ENCODE data around the gene ATOSA. TPM values are rescaled to one million over a fixed set of nuclear protein-coding genes. Genes with fewer than 3 reads are reported as not detected.

The ATOSA gene
- total RNA-seq, 2 donors from 2014 or later, result 34.1 to 42.0 TPM

DNA sequence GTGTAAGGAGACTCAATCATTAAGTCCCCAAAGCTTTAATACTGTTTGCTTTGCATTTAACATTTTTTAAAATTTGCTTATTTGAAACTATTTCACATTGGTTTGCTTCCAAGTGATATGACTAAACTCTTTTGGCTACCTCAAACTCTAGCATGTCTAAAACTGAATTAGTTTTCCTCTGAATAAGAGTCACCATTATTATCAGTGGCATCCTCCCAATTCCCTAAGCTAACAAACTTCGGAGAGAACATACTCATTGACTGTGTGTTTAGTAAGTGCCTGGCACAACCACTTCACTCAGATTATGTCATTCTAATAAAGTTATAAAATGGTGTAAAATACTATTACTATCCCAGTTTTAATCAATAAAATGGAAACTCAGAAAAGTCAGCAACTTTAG is 21.9 kb downstream of the ATOSA start:
- H3K27me3 Mint-ChIP-seq, result no peaks in the 10 kb centered on the region
- H3K27ac Mint-ChIP-seq, result no peak overlapping the region
- no peak overlapping the region for H3K4me3 Mint-ChIP-seq
- peaks cover 13% of the 10 kb centered on the region for H3K36me3 Mint-ChIP-seq
- H3K4me1 Mint-ChIP-seq (ENCODE audit: low read depth in 2 of 2), result peaks cover 17 to 23% of the 10 kb centered on the region in 2 donors
- DNase-seq (ENCODE audit: low spot score) (no peak), ATAC-seq (no peak)
- H3K9me3 Mint-ChIP-seq, result no peaks in the 10 kb centered on the region

DNA sequence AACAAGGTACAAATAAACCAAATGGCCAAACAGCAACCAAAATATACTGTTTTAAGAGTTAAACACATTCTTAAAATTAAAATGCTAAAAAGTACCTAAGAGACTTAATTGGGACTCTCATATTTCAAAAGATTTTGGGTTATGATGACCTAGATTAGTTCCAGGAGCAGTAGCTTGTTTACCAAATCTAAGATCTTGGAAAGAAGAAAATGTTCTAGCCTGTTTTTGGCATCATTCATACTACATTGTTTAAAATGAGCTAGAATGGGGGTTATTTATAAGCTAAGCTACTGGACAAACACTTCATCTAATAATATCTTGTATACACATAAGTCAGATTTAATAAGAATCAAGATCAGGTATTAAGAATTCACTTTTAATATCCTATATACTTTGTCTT is 22.8 kb downstream of the ATOSA start:
- no peaks in the 10 kb centered on the region for H3K9me3 Mint-ChIP-seq
- peaks cover 14% of the 10 kb centered on the region for H3K36me3 Mint-ChIP-seq
- H3K4me3 Mint-ChIP-seq, result no peak overlapping the region
- DNase-seq (ENCODE audit: low spot score) (no peak), ATAC-seq (no peak)
- H3K27ac Mint-ChIP-seq, result no peak overlapping the region
- H3K4me1 Mint-ChIP-seq (ENCODE audit: low read depth in 2 of 2), result peaks cover 17 to 23% of the 10 kb centered on the region in 2 donors
- H3K27me3 Mint-ChIP-seq, result no peaks in the 10 kb centered on the region

DNA sequence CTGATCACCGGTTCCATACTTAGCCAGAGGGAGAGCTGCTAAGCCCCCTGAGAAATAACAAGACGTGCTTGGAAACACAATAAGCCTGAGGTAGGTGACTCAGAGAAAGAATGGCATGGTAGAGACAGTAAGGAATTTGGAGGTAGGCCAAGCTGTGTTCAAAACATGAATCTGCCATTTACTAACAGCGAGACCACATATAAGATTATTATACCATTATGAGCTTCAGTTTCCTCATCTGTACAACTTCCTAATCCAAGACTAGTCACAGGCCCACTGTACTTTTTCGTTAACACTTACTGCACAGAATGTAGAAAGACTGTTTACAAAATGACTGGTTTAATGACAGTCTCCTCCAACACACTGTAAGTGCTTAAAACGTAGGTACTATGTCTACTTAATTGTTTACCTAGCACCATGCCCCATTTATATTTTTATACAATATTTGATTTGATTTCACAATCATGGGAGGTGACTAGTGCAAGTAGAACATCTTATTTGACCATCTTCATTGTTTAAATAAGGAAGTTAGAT is 25.7 kb downstream of the ATOSA start:
- Mint-ChIP-seq H3K4me3 (no peak overlapping the region), H3K36me3 (peaks cover 9% of the 10 kb centered on the region), H3K27me3 (no peaks in the 10 kb centered on the region), H3K4me1 (ENCODE audit: low read depth in 2 of 2) (peaks cover 15 to 16% of the 10 kb centered on the region in 2 donors), H3K27ac (peak overlapping the region in 1 of 2 donors; percentile 38), H3K9me3 (no peaks in the 10 kb centered on the region)
- DNase-seq (ENCODE audit: low spot score) (no peak), ATAC-seq (peak in 1 of 2 donors; percentile 33)

DNA sequence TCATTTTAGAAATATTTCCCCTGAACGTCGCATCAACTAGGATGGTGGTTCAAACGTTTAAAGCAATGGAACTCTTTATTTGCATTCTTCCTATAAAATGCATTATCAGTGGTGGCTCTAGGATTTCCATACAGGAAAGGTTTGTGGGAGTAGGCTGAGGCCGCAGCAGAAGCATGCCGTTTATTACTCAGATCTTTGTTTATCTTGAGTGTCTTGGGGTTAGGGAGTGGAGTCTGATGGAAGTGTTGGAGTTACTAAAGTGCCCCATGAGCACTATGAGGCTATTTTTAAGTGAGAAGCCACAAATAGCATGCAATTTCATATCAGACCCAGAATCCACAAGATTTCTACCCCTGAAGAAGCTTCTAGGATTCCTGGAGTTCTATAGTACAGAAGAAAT is 26.2 kb downstream of the ATOSA start:
- ATAC-seq (no peak), DNase-seq (ENCODE audit: low spot score) (no peak)
- H3K4me1 Mint-ChIP-seq (ENCODE audit: low read depth in 2 of 2), result peaks cover 10 to 13% of the 10 kb centered on the region in 2 donors
- H3K27ac Mint-ChIP-seq, result peak overlapping the region in 1 of 2 donors; percentile 38
- H3K27me3 Mint-ChIP-seq, result no peaks in the 10 kb centered on the region
- no peak overlapping the region for H3K4me3 Mint-ChIP-seq
- peaks cover 5% of the 10 kb centered on the region for H3K36me3 Mint-ChIP-seq
- H3K9me3 Mint-ChIP-seq, result no peaks in the 10 kb centered on the region

DNA sequence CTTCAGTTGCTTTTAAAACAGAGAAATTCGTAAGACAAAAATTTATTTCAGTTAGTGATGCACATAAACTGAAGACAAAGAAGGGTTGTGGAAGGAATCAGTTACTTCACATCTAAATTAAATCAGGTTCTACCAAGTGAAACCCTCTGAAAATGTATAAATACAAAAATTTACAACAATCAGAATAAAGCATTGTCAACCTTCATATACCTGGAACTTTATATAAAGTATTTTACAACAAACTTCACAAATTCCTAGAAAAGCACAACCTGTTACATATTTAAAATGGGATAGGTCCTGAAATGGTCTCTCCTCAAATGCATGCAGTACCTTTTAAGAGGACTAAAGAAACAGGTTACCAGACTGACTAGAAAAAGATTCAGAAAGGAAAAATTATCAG is 26.9 kb downstream of the ATOSA start:
- peak overlapping the region; percentile 71 for H3K4me3 Mint-ChIP-seq
- no peak for ATAC-seq
- peak overlapping the region; percentile 58 to 71 for H3K27ac Mint-ChIP-seq

GRCh38 chr15:52651868-52652267 is 27.3 kb downstream of the ATOSA start:
- H3K27me3 Mint-ChIP-seq, result no peaks in the 10 kb centered on the region
- ATAC-seq (peak; percentile 91 to 95), DNase-seq (ENCODE audit: low spot score) (peak; percentile 60)
- H3K36me3 Mint-ChIP-seq, result peaks cover 5% of the 10 kb centered on the region
- peak overlapping the region; percentile 58 to 71 for H3K27ac Mint-ChIP-seq
- H3K4me3 Mint-ChIP-seq, result peak overlapping the region; percentile 71
- no peaks in the 10 kb centered on the region for H3K9me3 Mint-ChIP-seq
- peaks cover 9 to 13% of the 10 kb centered on the region in 2 donors for H3K4me1 Mint-ChIP-seq (ENCODE audit: low read depth in 2 of 2)

More for the DNA sequence above, 26.9 kb downstream of the ATOSA start:
- DNase-seq (ENCODE audit: low spot score), result no peak
- Mint-ChIP-seq H3K36me3 (peaks cover 5% of the 10 kb centered on the region), H3K9me3 (no peaks in the 10 kb centered on the region), H3K4me1 (ENCODE audit: low read depth in 2 of 2) (peaks cover 9 to 13% of the 10 kb centered on the region in 2 donors), H3K27me3 (no peaks in the 10 kb centered on the region)

GRCh38 chr15:52651114-52651513 is 28.1 kb downstream of the ATOSA start:
- peaks cover 9 to 13% of the 10 kb centered on the region in 2 donors for H3K4me1 Mint-ChIP-seq (ENCODE audit: low read depth in 2 of 2)
- ATAC-seq, result no peak
- H3K9me3 Mint-ChIP-seq, result no peaks in the 10 kb centered on the region
- H3K4me3 Mint-ChIP-seq, result peak overlapping the region; percentile 71
- no peaks in the 10 kb centered on the region for H3K27me3 Mint-ChIP-seq
- H3K27ac Mint-ChIP-seq, result peak overlapping the region; percentile 58 to 71
- DNase-seq (ENCODE audit: low spot score), result no peak
- H3K36me3 Mint-ChIP-seq, result peaks cover 5% of the 10 kb centered on the region

DNA sequence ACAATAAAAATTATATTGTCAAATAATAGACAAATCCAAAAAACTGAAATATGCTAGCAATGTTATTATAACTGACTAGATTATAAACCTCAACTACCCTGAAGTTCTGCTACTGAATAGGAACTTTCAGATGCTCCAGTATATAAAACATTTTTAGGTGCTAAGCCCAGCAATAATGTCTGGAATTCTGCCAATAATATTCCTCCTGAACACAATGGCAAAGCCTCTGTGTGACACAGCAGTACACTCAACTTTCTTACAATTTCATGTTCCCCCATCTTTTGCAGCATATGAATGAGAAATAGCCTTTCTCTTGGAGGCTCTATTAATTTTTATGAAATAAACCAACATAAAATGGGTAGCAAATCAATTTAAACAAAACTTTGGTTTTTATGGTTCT is 29.5 kb downstream of the ATOSA start:
- Mint-ChIP-seq H3K4me3 (no peak overlapping the region), H3K27me3 (no peaks in the 10 kb centered on the region), H3K27ac (no peak overlapping the region), H3K4me1 (ENCODE audit: low read depth in 2 of 2) (peaks cover 9 to 13% of the 10 kb centered on the region in 2 donors), H3K9me3 (no peaks in the 10 kb centered on the region), H3K36me3 (peaks cover 5% of the 10 kb centered on the region)
- no peak for ATAC-seq
- DNase-seq (ENCODE audit: low spot score), result no peak

DNA sequence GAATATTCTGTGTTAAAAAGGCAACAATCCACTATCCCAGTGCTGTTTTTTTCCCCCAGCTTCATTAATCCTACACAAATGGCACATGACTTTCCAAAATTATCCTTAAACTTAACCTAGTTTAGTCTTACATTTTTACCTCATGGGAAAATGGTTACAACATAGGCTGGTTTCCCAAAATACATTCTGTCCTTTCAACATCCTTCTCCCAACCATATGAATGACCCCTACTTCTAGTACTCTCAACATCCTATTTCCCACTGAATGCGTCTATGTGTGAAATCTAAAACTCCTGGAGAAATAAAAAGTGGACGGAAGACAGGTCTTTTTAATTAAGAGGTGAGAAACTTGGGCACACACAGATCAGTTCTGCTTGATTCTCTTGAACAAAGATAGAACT is 33.3 kb downstream of the ATOSA start:
- Mint-ChIP-seq H3K4me3 (no peak overlapping the region), H3K27ac (no peak overlapping the region), H3K9me3 (no peaks in the 10 kb centered on the region), H3K27me3 (no peaks in the 10 kb centered on the region), H3K4me1 (ENCODE audit: low read depth in 2 of 2) (peaks cover 11 to 22% of the 10 kb centered on the region in 2 donors), H3K36me3 (no peaks in the 10 kb centered on the region)
- ATAC-seq (no peak), DNase-seq (ENCODE audit: low spot score) (no peak)

DNA sequence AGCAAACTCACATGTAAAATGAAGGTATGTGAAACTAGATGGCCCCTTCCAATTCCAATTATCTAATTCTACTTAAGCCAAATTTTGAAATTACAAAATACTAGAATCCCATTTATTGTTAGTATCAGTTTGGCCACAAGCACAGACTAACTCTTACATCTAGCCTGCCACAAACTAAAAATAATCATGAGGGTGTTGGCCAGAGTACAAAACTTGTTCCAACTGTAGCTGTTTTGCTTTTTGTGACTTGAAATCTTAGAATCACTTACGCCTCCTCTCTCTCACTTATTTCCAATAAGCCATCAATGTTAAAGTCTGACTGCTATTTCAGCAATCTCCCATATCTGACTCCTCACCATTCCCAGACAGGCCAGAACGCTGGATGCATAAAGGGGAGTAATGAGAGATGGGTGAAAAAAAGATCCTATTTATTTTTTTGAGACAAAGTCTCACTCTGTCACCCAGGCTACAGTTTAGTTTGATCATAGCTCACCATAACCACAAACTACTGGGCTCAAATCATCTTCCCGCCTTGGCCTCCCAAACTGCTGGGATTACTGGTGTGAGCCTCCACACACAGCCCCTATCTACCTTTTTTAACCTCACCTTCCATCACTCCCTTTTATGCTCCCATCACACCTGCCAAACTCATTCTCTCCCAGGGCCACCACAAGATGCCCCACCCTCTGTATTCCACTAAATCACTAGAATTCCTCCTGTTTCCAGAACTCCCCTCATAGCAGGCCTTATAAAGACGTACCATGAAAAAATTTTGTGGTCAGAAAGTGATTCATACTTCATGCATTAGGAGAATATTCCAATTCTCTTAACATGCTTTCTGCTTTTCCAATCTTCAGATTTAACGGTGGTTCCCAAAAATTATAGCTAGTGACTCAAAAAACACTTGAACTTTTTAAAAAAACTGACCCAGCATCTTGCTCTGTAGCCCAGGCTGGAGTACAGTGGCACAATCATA is 36.5 kb downstream of the ATOSA start:
- Mint-ChIP-seq H3K27ac (peak overlapping the region; percentile 4 to 24), H3K27me3 (no peaks in the 10 kb centered on the region), H3K4me3 (peak overlapping the region; percentile 2), H3K4me1 (ENCODE audit: low read depth in 2 of 2) (peaks cover 11 to 22% of the 10 kb centered on the region in 2 donors), H3K36me3 (no peaks in the 10 kb centered on the region), H3K9me3 (no peaks in the 10 kb centered on the region)
- DNase-seq (ENCODE audit: low spot score) (no peak), ATAC-seq (no peak)

DNA sequence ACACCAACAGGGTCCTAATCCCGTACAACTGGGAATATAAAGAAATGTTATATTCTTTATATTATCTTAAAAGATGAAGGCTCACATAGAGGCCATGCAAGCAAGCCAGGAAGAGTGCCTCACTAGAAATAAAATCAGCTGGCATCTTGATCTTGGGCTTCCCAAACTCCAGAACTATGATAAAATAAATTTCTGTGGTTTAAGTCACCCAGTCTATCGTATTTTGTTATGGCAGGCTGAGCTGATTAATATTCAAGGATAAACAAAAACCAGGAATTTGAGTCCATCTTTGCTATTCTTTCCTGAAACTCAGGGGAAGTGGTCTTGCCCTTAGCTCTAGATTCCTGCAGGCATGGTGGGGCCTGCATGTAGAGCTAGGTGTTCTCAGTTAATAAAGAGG is 42.7 kb downstream of the ATOSA start:
- DNase-seq (ENCODE audit: low spot score), result no peak
- ATAC-seq, result no peak

GRCh38 chr15:52635908-52636307 is 43.3 kb downstream of the ATOSA start:
- Mint-ChIP-seq H3K4me1 (ENCODE audit: low read depth in 2 of 2) (peaks cover 0 to 2% of the 10 kb centered on the region in 2 donors), H3K9me3 (no peaks in the 10 kb centered on the region), H3K27ac (no peak overlapping the region), H3K4me3 (no peak overlapping the region), H3K27me3 (no peaks in the 10 kb centered on the region), H3K36me3 (peaks cover 4% of the 10 kb centered on the region)
- no peak for DNase-seq (ENCODE audit: low spot score)
- no peak for ATAC-seq

More for the DNA sequence above, 42.7 kb downstream of the ATOSA start:
- Mint-ChIP-seq H3K4me3 (no peak overlapping the region), H3K9me3 (no peaks in the 10 kb centered on the region), H3K36me3 (peaks cover 4% of the 10 kb centered on the region), H3K27ac (no peak overlapping the region), H3K4me1 (ENCODE audit: low read depth in 2 of 2) (peaks cover 5% of the 10 kb centered on the region in 2 donors), H3K27me3 (no peaks in the 10 kb centered on the region)
